Measurements from ENCODE around the gene TLK1.
"Not testable (repeated sequence)": the region's sequence is repeated elsewhere in the genome, so short reads cannot be mapped to it uniquely, and the experiment has no call there.

TLK1 gene

GRCh38 chr2:171080607-171081006, 80.1 kb downstream of the TLK1 start:
- DNase-seq = no peak

GRCh38 chr2:171076422-171076821, 84.3 kb downstream of the TLK1 start:
- not testable (repeated sequence) for DNase-seq

- no peak for DNase-seq
These were observed 88.5 kb downstream of the TLK1 start for GRCh38 chr2:171072164-171072563.

- DNase-seq = no peak
These were observed 91.3 kb downstream of the TLK1 start for GRCh38 chr2:171069286-171069956.

GRCh38 chr2:171066110-171066509, 94.6 kb downstream of the TLK1 start:
- DNase-seq = no peak

GRCh38 chr2:171057575-171057974, 103.1 kb downstream of the TLK1 start:
- no peak for DNase-seq

- no peak for DNase-seq
These were observed 104.4 kb downstream of the TLK1 start for GRCh38 chr2:171056307-171056706.

GRCh38 chr2:171049691-171050090, 111.0 kb downstream of the TLK1 start:
- no peak for DNase-seq

GRCh38 chr2:171046048-171046560, 114.6 kb downstream of the TLK1 start:
- DNase-seq = no peak

- DNase-seq = no peak
These were observed 116.3 kb downstream of the TLK1 start for GRCh38 chr2:171044416-171044815.

- no peak for DNase-seq
These were observed 118.3 kb downstream of the TLK1 start for GRCh38 chr2:171042253-171042969.

- DNase-seq = no peak
These were observed 124.2 kb downstream of the TLK1 start for GRCh38 chr2:171036532-171036931.

- DNase-seq = no peak
These were observed 126.4 kb downstream of the TLK1 start for GRCh38 chr2:171034315-171034714.

- no peak for DNase-seq
These were observed 135.5 kb downstream of the TLK1 start for GRCh38 chr2:171025214-171025613.

GRCh38 chr2:171018522-171018921, 142.2 kb downstream of the TLK1 start:
- DNase-seq = no peak

GRCh38 chr2:171016125-171016524, 144.6 kb downstream of the TLK1 start:
- DNase-seq = no peak

GRCh38 chr2:171013851-171014250, 146.8 kb downstream of the TLK1 start:
- no peak for DNase-seq

- DNase-seq = no peak
These were observed 151.3 kb downstream of the TLK1 start for GRCh38 chr2:171009386-171009785.

- no peak for DNase-seq
These were observed 152.0 kb downstream of the TLK1 start for GRCh38 chr2:171008550-171009205.

GRCh38 chr2:171004833-171005232, 155.9 kb downstream of the TLK1 start:
- no peak for DNase-seq

- DNase-seq = no peak
These were observed 156.3 kb downstream of the TLK1 start for GRCh38 chr2:171004363-171004762.

- DNase-seq = no peak
These were observed 161.0 kb downstream of the TLK1 start for GRCh38 chr2:170999654-171000053.

GRCh38 chr2:170997893-170998597, 162.6 kb downstream of the TLK1 start:
- peak; percentile 56 for DNase-seq
